Measurements from ENCODE around the gene L3MBTL1. TPM values are rescaled to one million over a fixed set of nuclear protein-coding genes. Genes with fewer than 3 reads are reported as not detected.

L3MBTL1 gene
- polyA plus RNA-seq, 3 donors: 0.31 to 9.0 (median 0.36) TPM

DNA sequence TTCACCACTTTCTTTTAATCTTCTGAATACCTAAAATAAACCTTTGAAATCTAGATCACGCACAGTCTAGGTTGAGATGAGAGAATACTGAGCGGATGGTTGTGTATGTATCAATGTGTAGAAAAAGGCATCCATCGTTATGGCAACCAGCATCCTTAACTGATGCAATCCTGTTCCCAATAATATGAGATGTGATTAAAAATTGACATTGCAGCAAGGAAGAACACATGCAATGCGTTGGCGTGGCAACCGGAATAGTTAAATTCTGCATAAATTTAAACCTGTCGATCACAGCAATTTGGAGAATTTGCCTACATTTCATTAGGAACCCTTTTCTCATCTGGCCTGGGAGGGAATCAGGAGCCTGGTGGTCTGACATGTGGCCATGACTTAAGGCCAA lies 1.3 kb upstream of the L3MBTL1 start:
- peaks cover 11% of the 10 kb centered on the region for H3K4me1 Mint-ChIP-seq
- peaks cover 51 to 65% (median 56%) of the 10 kb centered on the region in 3 donors for H3K27me3 Mint-ChIP-seq (ENCODE audit: low read depth in 3 of 3)
- H3K9me3 ChIP-seq (replicated peaks in 1 of 2; ENCODE audit: control insufficient read depth in 1 of 2, insufficient read depth in 1 of 2, low read length in 2 of 2): peaks cover 0 to 16% of the 10 kb centered on the region in 2 donors
- H3K4me2 ChIP-seq (replicated peaks; ENCODE audit: extremely low read depth, low read length, poor library complexity, severe bottlenecking): no peak overlapping the region
- no peaks in the 10 kb centered on the region for H3K36me3 Mint-ChIP-seq
- H3K36me3 ChIP-seq (replicated peaks in 1 of 2; ENCODE audit: control insufficient read depth in 1 of 2, insufficient read depth in 2 of 2, low read length in 2 of 2): no peaks in the 10 kb centered on the region
- H3K4me3 ChIP-seq (replicated peaks in 1 of 3; ENCODE audit: low read depth in 2 of 3, low read length in 3 of 3): no peak overlapping the region
- no peak overlapping the region for H3K27ac Mint-ChIP-seq
- H3K4me1 ChIP-seq (ENCODE audit: control insufficient read depth in 1 of 2, insufficient read depth in 2 of 2, low read length in 2 of 2): peaks cover 6 to 16% of the 10 kb centered on the region in 2 donors
- H3K4me3 Mint-ChIP-seq: peak overlapping the region in 1 of 2 donors; percentile 83
- H3K27ac ChIP-seq (ENCODE audit: low read depth in 1 of 2, low read length in 2 of 2): no peak overlapping the region
- peaks cover 24 to 42% of the 10 kb centered on the region in 2 donors for H3K27me3 ChIP-seq (ENCODE audit: control insufficient read depth in 2 of 2, insufficient read depth in 2 of 2, low read length in 2 of 2)
- H3K9me3 Mint-ChIP-seq: peaks cover 0 to 15% (median 0%) of the 10 kb centered on the region in 7 donors
- WGBS (ENCODE audit: insufficient coverage): no CpG with 5 or more reads among the region's 7 CpGs
- no peak overlapping the region for H2AFZ ChIP-seq (ENCODE audit: insufficient read depth, low read depth, low read length, poor library complexity, severe bottlenecking)
- no peak for DNase-seq
- H3K79me2 ChIP-seq (ENCODE audit: insufficient read depth, low read length): no peaks in the 10 kb centered on the region
- H4K20me1 ChIP-seq (ENCODE audit: insufficient read depth, low read length): no peaks in the 10 kb centered on the region
- H3K9ac ChIP-seq (ENCODE audit: insufficient read depth, low read length, poor library complexity, severe bottlenecking): no peak overlapping the region
- intact Hi-C loops (cut with micrococcal nuclease): no loop called here
- no peak for TF ChIP-seq CTCF (IDR thresholded peaks at IDR 0.05)

GRCh38 chr20:43508106-43508505 lies 609 bp downstream of the L3MBTL1 start:
- Mint-ChIP-seq H3K9me3 (peaks cover 0 to 14% (median 0%) of the 10 kb centered on the region in 7 donors), H3K36me3 (no peaks in the 10 kb centered on the region), H3K27me3 (ENCODE audit: low read depth in 3 of 3) (peaks cover 41 to 59% (median 49%) of the 10 kb centered on the region in 3 donors), H3K4me1 (peaks cover 11% of the 10 kb centered on the region), H3K27ac (no peak overlapping the region), H3K4me3 (peak overlapping the region; percentile 77 to 87)
- H3K9me3 ChIP-seq (replicated peaks in 1 of 2; ENCODE audit: control insufficient read depth in 1 of 2, insufficient read depth in 1 of 2, low read length in 2 of 2): peaks cover 0 to 16% of the 10 kb centered on the region in 2 donors
- H2AFZ ChIP-seq (ENCODE audit: insufficient read depth, low read depth, low read length, poor library complexity, severe bottlenecking): peak overlapping the region; percentile 82
- no peak for DNase-seq
- TF ChIP-seq CTCF (IDR thresholded peaks at IDR 0.05): no peak
- intact Hi-C loops (cut with micrococcal nuclease): no loop called here
- H3K79me2 ChIP-seq (ENCODE audit: insufficient read depth, low read length): no peaks in the 10 kb centered on the region
- peaks cover 6 to 18% of the 10 kb centered on the region in 2 donors for H3K4me1 ChIP-seq (ENCODE audit: control insufficient read depth in 1 of 2, insufficient read depth in 2 of 2, low read length in 2 of 2)
- peaks cover 24 to 42% of the 10 kb centered on the region in 2 donors for H3K27me3 ChIP-seq (ENCODE audit: control insufficient read depth in 2 of 2, insufficient read depth in 2 of 2, low read length in 2 of 2)
- peak overlapping the region; percentile 32 to 78 (median 42) for H3K4me3 ChIP-seq (replicated peaks in 1 of 3; ENCODE audit: low read depth in 2 of 3, low read length in 3 of 3)
- 4% methylated on average over 10 of the region's 22 CpGs for WGBS (ENCODE audit: insufficient coverage)
- no peak overlapping the region for H3K27ac ChIP-seq (ENCODE audit: low read depth in 1 of 2, low read length in 2 of 2)
- H3K36me3 ChIP-seq (replicated peaks in 1 of 2; ENCODE audit: control insufficient read depth in 1 of 2, insufficient read depth in 2 of 2, low read length in 2 of 2): no peaks in the 10 kb centered on the region
- peak overlapping the region; percentile 46 for H3K9ac ChIP-seq (ENCODE audit: insufficient read depth, low read length, poor library complexity, severe bottlenecking)
- peak overlapping the region; percentile 85 for H3K4me2 ChIP-seq (replicated peaks; ENCODE audit: extremely low read depth, low read length, poor library complexity, severe bottlenecking)
- no peaks in the 10 kb centered on the region for H4K20me1 ChIP-seq (ENCODE audit: insufficient read depth, low read length)
